GM12874 (cell line): ENCODE measurements around the gene JMJD8.

ENCODE experiments used
- TF ChIP-seq, protein P1 (sequence below): IDR thresholded peaks from 2 replicates; pipeline ENCODE4 v1.5.1; 2011; ENCODE audit warnings: low read depth, mild to moderate bottlenecking, control low read depth, low read length, moderate library complexity; ENCODE audit not compliant: insufficient read depth

Gene JMJD8

DNA sequence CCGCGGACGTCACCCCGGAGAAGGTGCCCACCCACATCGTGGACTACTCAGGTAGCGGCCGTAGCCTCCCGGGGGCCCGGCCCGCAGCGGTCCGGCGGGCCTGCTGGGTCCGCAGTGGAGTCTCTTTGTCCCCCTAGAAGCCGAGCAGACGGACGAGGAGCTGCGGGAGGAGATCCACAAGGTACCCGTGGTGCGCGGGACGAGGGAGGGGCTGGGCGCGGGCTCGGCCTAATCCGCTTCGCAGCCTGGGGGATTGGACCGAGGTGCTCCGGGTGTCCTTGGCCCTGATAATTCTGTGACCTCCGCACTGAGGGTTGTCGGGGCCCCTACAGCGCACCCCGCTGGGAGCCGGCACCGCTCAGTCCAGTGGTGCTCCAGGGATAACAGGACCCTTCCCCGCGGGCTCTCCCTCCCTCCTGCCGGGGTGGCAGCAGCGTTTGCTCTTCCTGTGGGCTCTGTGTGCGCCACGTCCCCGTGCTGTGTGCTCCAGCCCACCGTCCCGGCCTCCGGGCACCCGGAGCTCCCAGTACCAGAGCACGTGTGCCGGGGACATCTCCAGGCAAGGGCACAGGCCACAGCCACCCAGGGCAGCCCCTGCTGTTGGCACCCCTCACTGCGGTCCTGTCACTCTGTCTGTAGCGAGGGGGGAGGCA is 15.5 kb downstream of the JMJD8 start:
- TF ChIP-seq, protein P1, sequence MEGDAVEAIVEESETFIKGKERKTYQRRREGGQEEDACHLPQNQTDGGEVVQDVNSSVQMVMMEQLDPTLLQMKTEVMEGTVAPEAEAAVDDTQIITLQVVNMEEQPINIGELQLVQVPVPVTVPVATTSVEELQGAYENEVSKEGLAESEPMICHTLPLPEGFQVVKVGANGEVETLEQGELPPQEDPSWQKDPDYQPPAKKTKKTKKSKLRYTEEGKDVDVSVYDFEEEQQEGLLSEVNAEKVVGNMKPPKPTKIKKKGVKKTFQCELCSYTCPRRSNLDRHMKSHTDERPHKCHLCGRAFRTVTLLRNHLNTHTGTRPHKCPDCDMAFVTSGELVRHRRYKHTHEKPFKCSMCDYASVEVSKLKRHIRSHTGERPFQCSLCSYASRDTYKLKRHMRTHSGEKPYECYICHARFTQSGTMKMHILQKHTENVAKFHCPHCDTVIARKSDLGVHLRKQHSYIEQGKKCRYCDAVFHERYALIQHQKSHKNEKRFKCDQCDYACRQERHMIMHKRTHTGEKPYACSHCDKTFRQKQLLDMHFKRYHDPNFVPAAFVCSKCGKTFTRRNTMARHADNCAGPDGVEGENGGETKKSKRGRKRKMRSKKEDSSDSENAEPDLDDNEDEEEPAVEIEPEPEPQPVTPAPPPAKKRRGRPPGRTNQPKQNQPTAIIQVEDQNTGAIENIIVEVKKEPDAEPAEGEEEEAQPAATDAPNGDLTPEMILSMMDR, result no peak

GRCh38 chr16:667780-668518 is 16.2 kb downstream of the JMJD8 start, which contains the start of gene RHOT2:
Gene RHOT2 (plus strand): TSS chr16:668132. CDS start chr16:668200, 68 bp downstream.
- TF ChIP-seq, protein P1, result peak; percentile 88

- TF ChIP-seq, protein P1, result no peak
Observed at GRCh38 chr16:667113-667779, 16.9 kb downstream of the JMJD8 start.

DNA sequence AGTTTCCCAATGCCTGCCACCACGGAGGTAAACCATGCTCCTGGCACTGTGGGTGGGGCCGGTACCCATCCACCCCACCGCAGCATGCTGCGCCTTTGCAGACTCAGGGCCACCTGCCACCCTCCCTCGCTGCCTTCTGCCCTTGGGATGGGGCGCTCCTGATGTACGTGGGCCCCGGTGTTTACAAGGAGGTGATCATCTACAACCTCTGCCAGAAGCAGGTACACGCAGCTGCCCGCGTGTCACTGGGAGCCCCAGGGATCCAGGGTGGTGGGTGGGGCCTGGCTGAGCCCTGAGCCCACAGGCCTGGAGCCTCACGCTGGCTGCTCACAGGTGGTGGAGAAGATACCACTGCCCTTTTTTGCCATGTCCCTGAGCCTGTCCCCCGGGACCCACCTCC is 17.6 kb downstream of the JMJD8 start:
- TF ChIP-seq, protein P1, result no peak

- TF ChIP-seq, protein P1, result no peak
Observed at GRCh38 chr16:662597-662996, 21.5 kb downstream of the JMJD8 start.

DNA sequence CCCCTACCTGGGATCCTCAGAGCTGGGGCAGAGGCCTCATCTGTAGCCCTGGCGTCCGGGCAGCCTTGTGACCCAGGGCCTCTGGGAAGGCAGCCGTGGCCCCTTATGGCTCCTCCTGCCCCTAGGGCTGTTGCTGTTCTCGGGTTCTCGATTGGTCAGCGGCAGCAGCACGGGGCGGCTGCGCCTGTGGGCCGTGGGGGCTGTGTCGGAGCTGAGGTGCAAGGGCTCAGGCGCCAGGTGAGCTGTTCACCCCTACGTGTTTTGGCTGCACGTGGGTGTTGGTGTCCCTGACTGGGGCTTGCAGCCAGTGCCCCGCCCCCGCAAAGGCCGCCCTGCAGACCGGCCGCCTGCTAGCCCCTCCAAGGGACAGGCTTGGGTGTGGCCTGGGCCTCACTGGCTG is 22.0 kb downstream of the JMJD8 start:
- TF ChIP-seq, protein P1, result no peak

GRCh38 chr16:661184-661821 is 22.8 kb downstream of the JMJD8 start:
- TF ChIP-seq, protein P1, result no peak
